ENCODE results near the gene DST. TPM values are rescaled to one million over a fixed set of nuclear protein-coding genes. Genes with fewer than 3 reads are reported as not detected.

DST gene
- total and polyA plus RNA-seq, 2 donors (not counting 1 experiment from before 2014, with no cell fraction given), result 1.5 to 1.9 TPM

DNA sequence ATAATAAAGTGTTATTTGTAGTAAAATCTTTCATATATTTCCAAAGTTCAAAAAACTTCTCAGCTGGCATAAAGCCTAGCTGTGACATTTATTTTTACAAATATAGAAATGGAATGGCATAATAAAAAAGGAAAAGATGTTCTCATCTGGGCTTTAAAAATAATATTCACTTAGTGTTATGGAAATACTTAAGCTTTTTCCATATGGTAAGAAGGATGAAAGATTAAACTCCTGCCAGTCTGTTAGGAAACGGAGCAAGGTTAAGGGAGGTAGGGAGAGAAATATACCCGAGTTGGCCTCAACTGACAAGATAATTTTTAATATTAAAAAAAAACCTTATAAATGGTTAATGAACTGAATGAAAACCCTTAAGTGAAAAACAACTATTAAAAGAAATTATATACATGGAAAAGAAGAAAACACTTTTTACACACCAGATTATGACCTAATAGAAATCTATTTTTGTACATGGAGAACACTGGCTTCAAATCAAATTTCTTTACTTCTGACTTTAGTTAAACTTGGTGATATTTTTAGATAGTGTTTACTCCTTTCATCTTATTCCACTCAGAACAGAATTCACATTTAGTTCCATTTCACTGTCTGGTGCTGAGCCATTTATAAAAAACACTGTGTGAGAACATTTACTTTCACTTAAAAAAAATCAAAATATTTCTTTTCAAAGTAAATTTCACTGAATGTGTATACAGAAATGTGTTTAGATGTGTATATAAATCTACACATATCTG, 137.0 kb downstream of the DST start:
- no CpG with 5 or more reads among the region's 2 CpGs for WGBS (ENCODE audit: insufficient coverage)
- no peak overlapping the region for H3K27ac ChIP-seq (ENCODE audit: low read length in 2 of 2)
- Mint-ChIP-seq H3K27me3 (no peaks in the 10 kb centered on the region), H3K27ac (no peak overlapping the region), H3K9me3 (ENCODE audit: insufficient read depth) (no peaks in the 10 kb centered on the region), H3K4me3 (no peak overlapping the region), H3K4me1 (no peaks in the 10 kb centered on the region)
- no peak overlapping the region for H3K9ac ChIP-seq (ENCODE audit: low read length)
- TF ChIP-seq, protein P1, sequence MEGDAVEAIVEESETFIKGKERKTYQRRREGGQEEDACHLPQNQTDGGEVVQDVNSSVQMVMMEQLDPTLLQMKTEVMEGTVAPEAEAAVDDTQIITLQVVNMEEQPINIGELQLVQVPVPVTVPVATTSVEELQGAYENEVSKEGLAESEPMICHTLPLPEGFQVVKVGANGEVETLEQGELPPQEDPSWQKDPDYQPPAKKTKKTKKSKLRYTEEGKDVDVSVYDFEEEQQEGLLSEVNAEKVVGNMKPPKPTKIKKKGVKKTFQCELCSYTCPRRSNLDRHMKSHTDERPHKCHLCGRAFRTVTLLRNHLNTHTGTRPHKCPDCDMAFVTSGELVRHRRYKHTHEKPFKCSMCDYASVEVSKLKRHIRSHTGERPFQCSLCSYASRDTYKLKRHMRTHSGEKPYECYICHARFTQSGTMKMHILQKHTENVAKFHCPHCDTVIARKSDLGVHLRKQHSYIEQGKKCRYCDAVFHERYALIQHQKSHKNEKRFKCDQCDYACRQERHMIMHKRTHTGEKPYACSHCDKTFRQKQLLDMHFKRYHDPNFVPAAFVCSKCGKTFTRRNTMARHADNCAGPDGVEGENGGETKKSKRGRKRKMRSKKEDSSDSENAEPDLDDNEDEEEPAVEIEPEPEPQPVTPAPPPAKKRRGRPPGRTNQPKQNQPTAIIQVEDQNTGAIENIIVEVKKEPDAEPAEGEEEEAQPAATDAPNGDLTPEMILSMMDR (IDR thresholded peaks at IDR 0.05), result no peak
- no peak for TF ChIP-seq EZH2 (IDR thresholded peaks at IDR 0.05; ENCODE audit: borderline replicate concordance, insufficient read depth, low read depth, low read length, poor library complexity, severe bottlenecking)
- H3K36me3 ChIP-seq (replicated peaks in 1 of 2; ENCODE audit: control extremely low read depth in 1 of 2, control insufficient read depth in 1 of 2, extremely low read depth in 1 of 2, insufficient read depth in 2 of 2, low read length in 1 of 2), result no peaks in the 10 kb centered on the region
- H3K79me2 ChIP-seq (ENCODE audit: control insufficient read depth, insufficient read depth, low read length), result no peaks in the 10 kb centered on the region
- H3K27me3 ChIP-seq (replicated peaks in 1 of 4; ENCODE audit: control extremely low read depth in 1 of 4, control insufficient read depth in 3 of 4, insufficient read depth in 4 of 4, low read length in 3 of 4), result no peaks in the 10 kb centered on the region
- H3K4me3 ChIP-seq (ENCODE audit: control extremely low read depth in 1 of 5, extremely low read depth in 1 of 5, insufficient read depth in 1 of 5, low read depth in 2 of 5, low read length in 4 of 5), result no peak overlapping the region
- intact Hi-C loops (cut with micrococcal nuclease), result no loop called here
- no peak overlapping the region for H3K4me2 ChIP-seq (replicated peaks; ENCODE audit: low read depth, low read length, poor library complexity, severe bottlenecking)
- CTCF ChIA-PET, result interaction anchor here (0.7 kb wide), 1 partner anchor 78 kb away, joined by 3 read pairs; no protein-coding TSS in a partner anchor
- H2AFZ ChIP-seq (ENCODE audit: insufficient read depth, low read depth, low read length, poor library complexity, severe bottlenecking), result no peak overlapping the region
- no peaks in the 10 kb centered on the region for H4K20me1 ChIP-seq (ENCODE audit: control insufficient read depth, insufficient read depth, low read length, poor library complexity, severe bottlenecking)
- H3K4me1 ChIP-seq (ENCODE audit: control insufficient read depth in 2 of 2, insufficient read depth in 2 of 2, low read length in 2 of 2), result no peaks in the 10 kb centered on the region
- H3K9me3 ChIP-seq (ENCODE audit: control extremely low read depth in 1 of 3, control insufficient read depth in 2 of 3, insufficient read depth in 1 of 3, low read length in 2 of 3), result no peaks in the 10 kb centered on the region
- POLR2A ChIA-PET, result no interaction called here
- ATAC-seq (ENCODE audit: low read depth), result no peak
- no peak for DNase-seq

DNA sequence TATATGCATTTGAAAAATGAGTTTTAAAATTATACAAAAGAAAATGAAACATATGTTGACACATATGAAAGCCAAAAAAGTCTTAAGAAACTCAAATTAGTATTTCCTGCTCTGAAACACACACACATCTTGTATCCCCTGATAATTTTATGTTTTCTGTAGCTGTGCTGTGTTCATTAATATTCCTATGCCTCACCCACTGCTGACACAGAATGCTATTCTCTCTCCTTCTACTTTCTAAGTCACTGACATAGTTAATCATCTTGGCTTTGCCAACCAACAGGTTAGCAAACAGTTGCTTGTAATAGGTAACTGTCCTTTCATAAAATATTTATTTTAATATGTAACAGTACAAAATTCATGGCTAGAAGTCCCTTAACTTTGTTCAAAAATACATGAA, 140.7 kb downstream of the DST start:
- no peaks in the 10 kb centered on the region for H3K79me2 ChIP-seq (ENCODE audit: control insufficient read depth, insufficient read depth, low read length)
- H3K27ac ChIP-seq (ENCODE audit: low read length in 2 of 2), result no peak overlapping the region
- no peaks in the 10 kb centered on the region for H3K9me3 ChIP-seq (ENCODE audit: control extremely low read depth in 1 of 3, control insufficient read depth in 2 of 3, insufficient read depth in 1 of 3, low read length in 2 of 3)
- H3K4me1 ChIP-seq (ENCODE audit: control insufficient read depth in 2 of 2, insufficient read depth in 2 of 2, low read length in 2 of 2), result no peaks in the 10 kb centered on the region
- H3K4me3 Mint-ChIP-seq, result no peak overlapping the region
- H3K4me2 ChIP-seq (replicated peaks; ENCODE audit: low read depth, low read length, poor library complexity, severe bottlenecking), result no peak overlapping the region
- H3K4me1 Mint-ChIP-seq, result no peaks in the 10 kb centered on the region
- POLR2A ChIA-PET, result no interaction called here
- H3K27ac Mint-ChIP-seq, result no peak overlapping the region
- intact Hi-C loops (cut with micrococcal nuclease), result no loop called here
- no peak overlapping the region for H2AFZ ChIP-seq (ENCODE audit: insufficient read depth, low read depth, low read length, poor library complexity, severe bottlenecking)
- H3K9ac ChIP-seq (ENCODE audit: low read length), result no peak overlapping the region
- H3K27me3 ChIP-seq (replicated peaks in 1 of 4; ENCODE audit: control extremely low read depth in 1 of 4, control insufficient read depth in 3 of 4, insufficient read depth in 4 of 4, low read length in 3 of 4), result no peaks in the 10 kb centered on the region
- ATAC-seq (ENCODE audit: low read depth) (no peak), DNase-seq (no peak)
- no peaks in the 10 kb centered on the region for H3K27me3 Mint-ChIP-seq
- CTCF ChIA-PET, result no interaction called here
- no peaks in the 10 kb centered on the region for H3K36me3 ChIP-seq (replicated peaks in 1 of 2; ENCODE audit: control extremely low read depth in 1 of 2, control insufficient read depth in 1 of 2, extremely low read depth in 1 of 2, insufficient read depth in 2 of 2, low read length in 1 of 2)
- no peak overlapping the region for H3K4me3 ChIP-seq (ENCODE audit: control extremely low read depth in 1 of 5, extremely low read depth in 1 of 5, insufficient read depth in 1 of 5, low read depth in 2 of 5, low read length in 4 of 5)
- TF ChIP-seq EZH2 (IDR thresholded peaks at IDR 0.05; ENCODE audit: borderline replicate concordance, insufficient read depth, low read depth, low read length, poor library complexity, severe bottlenecking), result no peak
- TF ChIP-seq, protein P1 (IDR thresholded peaks at IDR 0.05), result no peak
- no peaks in the 10 kb centered on the region for H3K9me3 Mint-ChIP-seq (ENCODE audit: insufficient read depth)
- H4K20me1 ChIP-seq (ENCODE audit: control insufficient read depth, insufficient read depth, low read length, poor library complexity, severe bottlenecking), result no peaks in the 10 kb centered on the region

All from B cell (primary cell).